HCT116 (cell line): Measurements from ENCODE around the gene GFOD1. TPM values are rescaled to one million over a fixed set of nuclear protein-coding genes. Genes with fewer than 3 reads are reported as not detected.

Source experiments
- ATAC-seq: fragments of 200-7000 bp; cut with Tn5 transposase; 2 replicates; pipeline ENCODE4 v1.9.1; 2020; ENCODE audit warnings: mild to moderate bottlenecking, moderate library complexity
- BruUV-seq: library from RNA; stranded (reverse); fragments of 400-500 nt; replicated peaks from 2 replicates; lab custom pipeline; 2021; lab: Mats Ljungman, UMichigan
- CTCF ChIA-PET: fragments of 300-600 bp; sonication (Branson Sonifier 250); formaldehyde crosslinking; loops from one replicate; lab custom pipeline; 2021; ENCODE audit warnings: antibody characterized with exemption; lab: Charles Lee
- POLR2A ChIA-PET: fragments of 300-600, 350-600 bp; sonication (Branson Sonifier 250); formaldehyde crosslinking; loops from one replicate; lab custom pipeline; 2021; ENCODE audit warnings: antibody characterized with exemption; lab: Charles Lee
- RAD21 ChIA-PET, 2 experiments: fragments of 300-600 bp; sonication (Branson Sonifier 250); formaldehyde crosslinking; loops; one replicate each; lab custom pipeline; 2023; ENCODE audit warnings: low total read pairs in 2 of 2; ENCODE audit not compliant: uncharacterized antibody in 2 of 2, unreplicated experiment in 2 of 2, low non-redundant PET in 1 of 2; lab: Charles Lee
- DNase-seq: peaks from one replicate; pipeline ENCODE4 v3.0.0-alpha.2; 2010; ENCODE audit warnings: low read depth, low spot score
- H2AFZ ChIP-seq: fragments of 200-600 bp; shearing (Covaris generic), sonication (generic); 2 replicates; pipeline ENCODE4 v1.6.1; 2017; ENCODE audit warnings: low read depth, mixed run types, mixed read lengths, antibody characterized with exemption, low read length; ENCODE audit not compliant: poor library complexity, severe bottlenecking
- H3K27ac ChIP-seq: 2 replicates; pipeline ENCODE4 v1.5.1; 2012; ENCODE audit warnings: low read depth, low read length
- H3K27me3 ChIP-seq: fragments of 200-600 bp; sonication (generic); 2 replicates; pipeline ENCODE4 v1.6.1; 2016; ENCODE audit warnings: mixed run types, low read length, mixed read lengths; ENCODE audit not compliant: insufficient read depth
- H3K36me3 ChIP-seq, 2 experiments: fragments of 200-500 bp in 1 of 2; fragments of 200-600 bp in 1 of 2; sonication (Bioruptor generic) in 1 of 2; sonication (generic) in 1 of 2; 2 replicates each; pipeline versions ENCODE4 v1.5.1 to v1.6.1; 2014 to 2016; ENCODE audit warnings: low read length in 2 of 2, inconsistent platforms in 1 of 2, mixed read lengths in 1 of 2, mixed run types in 1 of 2; ENCODE audit not compliant: insufficient read depth in 2 of 2, control insufficient read depth in 1 of 2
- H3K4me1 ChIP-seq, 2 experiments: fragments of 200-600 bp in 1 of 2; sonication (generic) in 1 of 2; 2 replicates each; pipeline versions ENCODE4 v1.5.1 to v1.6.1; 2012 to 2017; ENCODE audit warnings: low read length in 2 of 2, inconsistent platforms in 1 of 2, mild to moderate bottlenecking in 1 of 2, mixed read lengths in 1 of 2, mixed run types in 1 of 2, moderate library complexity in 1 of 2; ENCODE audit not compliant: insufficient read depth in 2 of 2, control insufficient read depth in 1 of 2
- H3K4me2 ChIP-seq: fragments of 200-600 bp; sonication (generic); 2 replicates; pipeline ENCODE4 v1.6.1; 2017; ENCODE audit warnings: mixed run types, low read length, mixed read lengths
- H3K4me3 ChIP-seq, 2 experiments: fragments of 200-600 bp in 1 of 2; sonication (generic) in 1 of 2; replicated peaks in 1 of 2; 2 replicates each; pipeline ENCODE4 v1.5.1; 2011 to 2016; ENCODE audit warnings: low read length in 2 of 2, control low read depth in 1 of 2, low read depth in 1 of 2, mild to moderate bottlenecking in 1 of 2, mixed read lengths in 1 of 2, mixed run types in 1 of 2
- H3K79me2 ChIP-seq: fragments of 200-600 bp; sonication (generic); 2 replicates; pipeline ENCODE4 v1.6.1; 2017; ENCODE audit warnings: mild to moderate bottlenecking, mixed run types, low read length, moderate library complexity, mixed read lengths; ENCODE audit not compliant: insufficient read depth
- H3K9ac ChIP-seq: fragments of 200-600 bp; sonication (generic); 2 replicates; pipeline ENCODE4 v1.6.1; 2016; ENCODE audit warnings: low read length, mixed read lengths
- H3K9me2 ChIP-seq: fragments of 200-600 bp; sonication (generic), shearing (Covaris generic); 2 replicates; pipeline ENCODE4 v1.6.1; 2017; ENCODE audit warnings: mixed run types, mild to moderate bottlenecking, moderate library complexity; ENCODE audit not compliant: insufficient read depth
- H3K9me3 ChIP-seq, 2 experiments: fragments of 200-500 bp in 1 of 2; fragments of 200-600 bp in 1 of 2; sonication (Bioruptor generic) in 1 of 2; sonication (generic) in 1 of 2; 2 replicates each; pipeline ENCODE4 v1.6.1; 2014 to 2017; ENCODE audit warnings: low read length in 2 of 2, mixed read lengths in 2 of 2, inconsistent platforms in 1 of 2, low read depth in 1 of 2, mild to moderate bottlenecking in 1 of 2, mixed run types in 1 of 2, moderate library complexity in 1 of 2; ENCODE audit not compliant: control insufficient read depth in 1 of 2, insufficient read depth in 1 of 2
- H4K20me1 ChIP-seq: fragments of 200-600 bp; sonication (generic), shearing (Covaris generic); 2 replicates; pipeline ENCODE4 v1.6.1; 2017; ENCODE audit warnings: mixed run types, mild to moderate bottlenecking, moderate library complexity; ENCODE audit not compliant: insufficient read depth
- CBX3 ChIP-seq: IDR thresholded peaks from 2 replicates; pipeline ENCODE4 v1.6.1; 2012; ENCODE audit warnings: low read depth
- ELF1 ChIP-seq: IDR thresholded peaks from 2 replicates; pipeline ENCODE4 v1.6.1; 2012; ENCODE audit warnings: low read depth, borderline replicate concordance
- MAX ChIP-seq: IDR thresholded peaks from 2 replicates; pipeline ENCODE4 v1.6.1; 2012
- POLR2A ChIP-seq: IDR thresholded peaks from 2 replicates; pipeline ENCODE4 v1.7.0; 2011; ENCODE audit warnings: borderline replicate concordance; ENCODE audit not compliant: insufficient read depth, insufficient read length; ENCODE audit errors: extremely low read depth
- SP1 ChIP-seq: IDR thresholded peaks from 2 replicates; pipeline ENCODE4 v1.6.1; 2012; ENCODE audit warnings: low read depth
- TCF7L2 ChIP-seq: IDR thresholded peaks from 2 replicates; pipeline ENCODE4 v1.7.0; 2011; ENCODE audit warnings: borderline replicate concordance, inconsistent platforms; ENCODE audit not compliant: insufficient read depth, insufficient read length; ENCODE audit errors: extremely low read depth
- ZNF274 ChIP-seq: fragments of 200-500 bp; sonication (Bioruptor generic); IDR thresholded peaks from 2 replicates; pipeline ENCODE4 v1.6.1; 2014; ENCODE audit warnings: mild to moderate bottlenecking, low read depth, low read length, inconsistent platforms
- intact Hi-C: fragments of 100-400 bp; cut with micrococcal nuclease; formaldehyde crosslinking; loops from 2 replicates; pipeline ENCODE4 v1.10.0; 2022
- total RNA-seq: library from RNA; stranded (reverse); gene quantifications from one replicate; pipeline ENCODE4 v1.2.1, GENCODE V29; 2021; ENCODE audit not compliant: unreplicated experiment
- TF ChIP-seq, protein P1 (sequence below), 3 experiments: fragments of 200-600 bp in 1 of 3; sonication (generic) in 1 of 3; IDR thresholded peaks in 2 of 3; conservative IDR thresholded peaks in 1 of 3; 2 replicates each; pipeline ENCODE4 v1.5.1; 2012 to 2017; ENCODE audit warnings: low read depth in 2 of 3, low read length in 2 of 3, antibody characterized with exemption in 1 of 3, borderline replicate concordance in 1 of 3, control low read depth in 1 of 3, mild to moderate bottlenecking in 1 of 3, mixed read lengths in 1 of 3, mixed run types in 1 of 3, moderate library complexity in 1 of 3; ENCODE audit not compliant: insufficient read depth in 1 of 3
- TF ChIP-seq, protein P2 (sequence below): IDR thresholded peaks from 2 replicates; pipeline ENCODE4 v1.6.1; 2012
- TF ChIP-seq, protein P3 (sequence below): IDR thresholded peaks from 2 replicates; pipeline ENCODE4 v1.6.1; 2012; ENCODE audit warnings: low read depth

GFOD1 gene
- total RNA-seq, 1 experiment from 2014 or later: 3.8 TPM

DNA sequence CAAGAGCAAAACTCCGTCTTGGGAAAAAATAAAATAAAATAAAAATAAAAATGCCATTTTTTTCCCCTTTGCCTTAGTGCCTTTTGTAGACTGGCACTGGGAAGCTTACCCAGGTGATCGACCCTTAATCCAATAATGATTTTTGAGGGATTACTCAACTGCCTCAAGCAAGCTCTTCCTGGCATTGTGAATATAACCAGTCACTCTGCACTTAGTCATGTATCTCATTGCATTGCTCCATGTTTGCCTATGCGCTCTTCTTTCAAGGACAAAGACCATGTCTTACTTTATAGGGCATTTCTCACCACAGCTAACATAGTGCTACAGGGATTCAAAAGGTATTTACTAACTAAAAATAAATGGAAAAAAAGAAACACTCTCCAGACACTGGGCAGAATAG, 13.0 kb downstream of the GFOD1 start:
- DNase-seq: no peak
- no peaks in the 10 kb centered on the region for H3K27me3 ChIP-seq
- no TSS peak for BruUV-seq
- no peak overlapping the region for H2AFZ ChIP-seq
- no peak overlapping the region for H3K27ac ChIP-seq
- H4K20me1 ChIP-seq: no peaks in the 10 kb centered on the region
- intact Hi-C loops: no loop called here
- ChIA-PET RAD21 (no interaction called here), POLR2A (no interaction called here), CTCF (no interaction called here)
- TF ChIP-seq SP1 (no peak), ZNF274 (no peak), POLR2A (no peak), CBX3 (no peak), ELF1 (no peak)
- TF ChIP-seq, protein P1, sequence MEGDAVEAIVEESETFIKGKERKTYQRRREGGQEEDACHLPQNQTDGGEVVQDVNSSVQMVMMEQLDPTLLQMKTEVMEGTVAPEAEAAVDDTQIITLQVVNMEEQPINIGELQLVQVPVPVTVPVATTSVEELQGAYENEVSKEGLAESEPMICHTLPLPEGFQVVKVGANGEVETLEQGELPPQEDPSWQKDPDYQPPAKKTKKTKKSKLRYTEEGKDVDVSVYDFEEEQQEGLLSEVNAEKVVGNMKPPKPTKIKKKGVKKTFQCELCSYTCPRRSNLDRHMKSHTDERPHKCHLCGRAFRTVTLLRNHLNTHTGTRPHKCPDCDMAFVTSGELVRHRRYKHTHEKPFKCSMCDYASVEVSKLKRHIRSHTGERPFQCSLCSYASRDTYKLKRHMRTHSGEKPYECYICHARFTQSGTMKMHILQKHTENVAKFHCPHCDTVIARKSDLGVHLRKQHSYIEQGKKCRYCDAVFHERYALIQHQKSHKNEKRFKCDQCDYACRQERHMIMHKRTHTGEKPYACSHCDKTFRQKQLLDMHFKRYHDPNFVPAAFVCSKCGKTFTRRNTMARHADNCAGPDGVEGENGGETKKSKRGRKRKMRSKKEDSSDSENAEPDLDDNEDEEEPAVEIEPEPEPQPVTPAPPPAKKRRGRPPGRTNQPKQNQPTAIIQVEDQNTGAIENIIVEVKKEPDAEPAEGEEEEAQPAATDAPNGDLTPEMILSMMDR (IDR thresholded peaks at IDR 0.05 in 2 of 3, conservative IDR thresholded peaks at IDR 0.05 in 1 of 3; ENCODE audit: borderline replicate concordance in 1 of 3, insufficient read depth in 1 of 3, low read depth in 2 of 3, low read length in 2 of 3): no peak
- TF ChIP-seq, protein P2, sequence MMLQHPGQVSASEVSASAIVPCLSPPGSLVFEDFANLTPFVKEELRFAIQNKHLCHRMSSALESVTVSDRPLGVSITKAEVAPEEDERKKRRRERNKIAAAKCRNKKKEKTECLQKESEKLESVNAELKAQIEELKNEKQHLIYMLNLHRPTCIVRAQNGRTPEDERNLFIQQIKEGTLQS: no peak
- no peak overlapping the region for H3K4me2 ChIP-seq
- ATAC-seq: no peak
- H3K4me3 ChIP-seq: no peak overlapping the region
- H3K9ac ChIP-seq: no peak overlapping the region
- H3K9me3 ChIP-seq: no peaks in the 10 kb centered on the region
- H3K79me2 ChIP-seq: no peaks in the 10 kb centered on the region
- H3K36me3 ChIP-seq: no peaks in the 10 kb centered on the region
- H3K4me1 ChIP-seq: peaks cover 4 to 20% of the 10 kb centered on the region in 2 experiments; a peak in 3 of 4 replicates
- no peaks in the 10 kb centered on the region for H3K9me2 ChIP-seq

GRCh38 chr6:13473768-13474165, 13.6 kb downstream of the GFOD1 start:
- Histone ChIP-seq H3K9ac (no peak overlapping the region), H2AFZ (no peak overlapping the region), H3K27me3 (no peaks in the 10 kb centered on the region), H3K9me2 (no peaks in the 10 kb centered on the region), H3K9me3 (no peaks in the 10 kb centered on the region), H3K4me1 (peaks cover 4 to 20% of the 10 kb centered on the region in 2 experiments; a peak in 3 of 4 replicates), H3K27ac (no peak overlapping the region), H4K20me1 (no peaks in the 10 kb centered on the region), H3K4me3 (no peak overlapping the region), H3K36me3 (no peaks in the 10 kb centered on the region), H3K4me2 (no peak overlapping the region), H3K79me2 (no peaks in the 10 kb centered on the region)
- ATAC-seq (no peak), DNase-seq (no peak)
- intact Hi-C loops: no loop called here
- BruUV-seq: no TSS peak
- ChIA-PET CTCF (no interaction called here), RAD21 (no interaction called here), POLR2A (no interaction called here)
- no peak for TF ChIP-seq MAX
- no peak for TF ChIP-seq TCF7L2
- TF ChIP-seq, protein P3, sequence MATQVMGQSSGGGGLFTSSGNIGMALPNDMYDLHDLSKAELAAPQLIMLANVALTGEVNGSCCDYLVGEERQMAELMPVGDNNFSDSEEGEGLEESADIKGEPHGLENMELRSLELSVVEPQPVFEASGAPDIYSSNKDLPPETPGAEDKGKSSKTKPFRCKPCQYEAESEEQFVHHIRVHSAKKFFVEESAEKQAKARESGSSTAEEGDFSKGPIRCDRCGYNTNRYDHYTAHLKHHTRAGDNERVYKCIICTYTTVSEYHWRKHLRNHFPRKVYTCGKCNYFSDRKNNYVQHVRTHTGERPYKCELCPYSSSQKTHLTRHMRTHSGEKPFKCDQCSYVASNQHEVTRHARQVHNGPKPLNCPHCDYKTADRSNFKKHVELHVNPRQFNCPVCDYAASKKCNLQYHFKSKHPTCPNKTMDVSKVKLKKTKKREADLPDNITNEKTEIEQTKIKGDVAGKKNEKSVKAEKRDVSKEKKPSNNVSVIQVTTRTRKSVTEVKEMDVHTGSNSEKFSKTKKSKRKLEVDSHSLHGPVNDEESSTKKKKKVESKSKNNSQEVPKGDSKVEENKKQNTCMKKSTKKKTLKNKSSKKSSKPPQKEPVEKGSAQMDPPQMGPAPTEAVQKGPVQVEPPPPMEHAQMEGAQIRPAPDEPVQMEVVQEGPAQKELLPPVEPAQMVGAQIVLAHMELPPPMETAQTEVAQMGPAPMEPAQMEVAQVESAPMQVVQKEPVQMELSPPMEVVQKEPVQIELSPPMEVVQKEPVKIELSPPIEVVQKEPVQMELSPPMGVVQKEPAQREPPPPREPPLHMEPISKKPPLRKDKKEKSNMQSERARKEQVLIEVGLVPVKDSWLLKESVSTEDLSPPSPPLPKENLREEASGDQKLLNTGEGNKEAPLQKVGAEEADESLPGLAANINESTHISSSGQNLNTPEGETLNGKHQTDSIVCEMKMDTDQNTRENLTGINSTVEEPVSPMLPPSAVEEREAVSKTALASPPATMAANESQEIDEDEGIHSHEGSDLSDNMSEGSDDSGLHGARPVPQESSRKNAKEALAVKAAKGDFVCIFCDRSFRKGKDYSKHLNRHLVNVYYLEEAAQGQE: no peak
- TF ChIP-seq SP1: no peak
